Inferior parietal cortex (tissue), 1 donor: ENCODE results near the gene DAPK1.
"Not testable (repeated sequence)": the region's sequence is repeated elsewhere in the genome, so short reads cannot be mapped to it uniquely, and the experiment has no call there.

Experiments used
- DNase-seq: peaks from one replicate; pipeline ENCODE4 v3.0.0-alpha.2; 2016; ENCODE audit errors: extremely low spot score

Gene DAPK1

GRCh38 chr9:87543251-87543650, 45.6 kb downstream of the DAPK1 start:
- DNase-seq, result no peak

GRCh38 chr9:87545858-87546257, 48.2 kb downstream of the DAPK1 start:
- DNase-seq, result no peak

- DNase-seq, result no peak
These were observed 49.0 kb downstream of the DAPK1 start for GRCh38 chr9:87546704-87547103.

GRCh38 chr9:87547671-87548081, 50.0 kb downstream of the DAPK1 start:
- no peak for DNase-seq

- DNase-seq, result no peak
These were observed 50.5 kb downstream of the DAPK1 start for GRCh38 chr9:87548159-87548558.

GRCh38 chr9:87549088-87549487, 51.4 kb downstream of the DAPK1 start:
- not testable (repeated sequence) for DNase-seq

GRCh38 chr9:87549791-87550190, 52.1 kb downstream of the DAPK1 start:
- DNase-seq, result no peak

GRCh38 chr9:87550253-87550954, 52.7 kb downstream of the DAPK1 start:
- DNase-seq, result no peak

- no peak for DNase-seq
These were observed 54.1 kb downstream of the DAPK1 start for GRCh38 chr9:87551772-87552217.

- DNase-seq, result no peak
These were observed 56.7 kb downstream of the DAPK1 start for GRCh38 chr9:87554171-87554910.

- DNase-seq, result no peak
These were observed 57.3 kb downstream of the DAPK1 start for GRCh38 chr9:87554976-87555375.

GRCh38 chr9:87556039-87556438, 58.4 kb downstream of the DAPK1 start:
- DNase-seq, result no peak

- no peak for DNase-seq
These were observed 59.2 kb downstream of the DAPK1 start for GRCh38 chr9:87556821-87557220.

GRCh38 chr9:87557996-87558395, 60.3 kb downstream of the DAPK1 start:
- no peak for DNase-seq

GRCh38 chr9:87558606-87559190, 61.0 kb downstream of the DAPK1 start:
- no peak for DNase-seq

- no peak for DNase-seq
These were observed 64.4 kb downstream of the DAPK1 start for GRCh38 chr9:87562062-87562461.

GRCh38 chr9:87562530-87563170, 65.0 kb downstream of the DAPK1 start:
- DNase-seq, result no peak

- no peak for DNase-seq
These were observed 66.4 kb downstream of the DAPK1 start for GRCh38 chr9:87564111-87564510.

- DNase-seq, result no peak
These were observed 67.1 kb downstream of the DAPK1 start for GRCh38 chr9:87564791-87565241.

GRCh38 chr9:87567001-87567400, 69.3 kb downstream of the DAPK1 start:
- DNase-seq, result no peak

- DNase-seq, result no peak
These were observed 69.9 kb downstream of the DAPK1 start for GRCh38 chr9:87567571-87567970.

- DNase-seq, result no peak
These were observed 70.3 kb downstream of the DAPK1 start for GRCh38 chr9:87567983-87568382.
